Esophagus squamous epithelium (tissue), 4 donors: ENCODE results near the gene MED13L.

Experiments used
- POLR2A ChIP-seq, 4 donors: fragments of 450-650 bp; IDR thresholded peaks; one replicate each; pipeline ENCODE4 v1.6.1; 2017; ENCODE audit warnings: antibody characterized with exemption in 4 of 4, mild to moderate bottlenecking in 4 of 4, moderate library complexity in 3 of 4
- TF ChIP-seq, protein P1 (sequence below), 6 experiments: fragments of 450-650 bp in 4 of 6; fragments of 200-600 bp in 2 of 6; sonication (generic) in 2 of 6; IDR thresholded peaks; one replicate each; pipeline ENCODE4 v1.5.1; 2016 to 2019; ENCODE audit warnings: antibody characterized with exemption in 6 of 6, mild to moderate bottlenecking in 4 of 6, moderate library complexity in 4 of 6

GRCh38 chr12:115930336-115930735, 347.2 kb downstream of the MED13L start:
- TF ChIP-seq, protein P1, sequence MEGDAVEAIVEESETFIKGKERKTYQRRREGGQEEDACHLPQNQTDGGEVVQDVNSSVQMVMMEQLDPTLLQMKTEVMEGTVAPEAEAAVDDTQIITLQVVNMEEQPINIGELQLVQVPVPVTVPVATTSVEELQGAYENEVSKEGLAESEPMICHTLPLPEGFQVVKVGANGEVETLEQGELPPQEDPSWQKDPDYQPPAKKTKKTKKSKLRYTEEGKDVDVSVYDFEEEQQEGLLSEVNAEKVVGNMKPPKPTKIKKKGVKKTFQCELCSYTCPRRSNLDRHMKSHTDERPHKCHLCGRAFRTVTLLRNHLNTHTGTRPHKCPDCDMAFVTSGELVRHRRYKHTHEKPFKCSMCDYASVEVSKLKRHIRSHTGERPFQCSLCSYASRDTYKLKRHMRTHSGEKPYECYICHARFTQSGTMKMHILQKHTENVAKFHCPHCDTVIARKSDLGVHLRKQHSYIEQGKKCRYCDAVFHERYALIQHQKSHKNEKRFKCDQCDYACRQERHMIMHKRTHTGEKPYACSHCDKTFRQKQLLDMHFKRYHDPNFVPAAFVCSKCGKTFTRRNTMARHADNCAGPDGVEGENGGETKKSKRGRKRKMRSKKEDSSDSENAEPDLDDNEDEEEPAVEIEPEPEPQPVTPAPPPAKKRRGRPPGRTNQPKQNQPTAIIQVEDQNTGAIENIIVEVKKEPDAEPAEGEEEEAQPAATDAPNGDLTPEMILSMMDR (IDR thresholded peaks at IDR 0.05): no peak
- TF ChIP-seq POLR2A (IDR thresholded peaks at IDR 0.05): no peak
